ENCODE data around the gene MDM4. TPM values are rescaled to one million over a fixed set of nuclear protein-coding genes. Genes with fewer than 3 reads are reported as not detected.
"Not testable (repeated sequence)": the region's sequence is repeated elsewhere in the genome, so short reads cannot be mapped to it uniquely, and the experiment has no call there.

The MDM4 gene
- total RNA-seq, 1 experiment from 2014 or later = 174 TPM

DNA sequence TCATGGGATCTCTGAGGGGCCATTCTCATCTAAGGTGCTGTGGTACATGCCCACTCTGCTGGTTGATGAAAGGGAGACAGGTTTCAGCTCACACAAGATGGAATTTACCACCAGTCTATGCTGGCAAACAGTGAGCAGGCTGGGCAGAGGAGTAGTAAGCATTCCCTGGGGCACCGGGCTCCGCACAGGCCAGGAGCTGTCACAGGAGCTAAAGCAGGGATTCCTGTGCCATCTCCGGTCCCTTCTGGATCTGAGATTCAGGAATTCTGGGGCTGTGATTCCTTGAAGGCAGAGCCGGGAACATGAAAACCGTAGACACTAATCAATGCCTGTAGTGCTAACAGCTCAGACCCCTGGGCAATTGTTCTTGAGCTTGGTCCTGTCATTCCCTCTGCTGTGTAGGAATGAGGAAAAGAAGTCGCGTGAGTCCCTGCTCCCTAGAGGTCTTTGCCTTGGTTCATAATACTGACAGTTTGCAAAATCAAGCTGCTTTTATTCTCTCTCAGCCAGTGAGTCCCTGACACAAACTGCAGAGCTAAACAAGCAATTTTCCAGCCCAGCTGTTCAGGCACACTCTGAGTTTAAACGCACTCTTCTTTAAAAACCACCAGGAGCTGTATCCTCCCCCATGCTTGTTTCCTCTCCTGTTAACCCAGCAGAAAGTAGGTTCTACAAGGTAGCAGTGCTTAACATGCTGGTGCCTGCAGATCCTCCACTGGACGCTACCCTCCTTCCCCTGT, 52.5 kb downstream of the MDM4 start:
- intact Hi-C loops (cut with micrococcal nuclease) = loop anchor here (10.0 kb wide), 1 partner anchor 686 kb away; no protein-coding TSS in a partner anchor
- no TSS peak for BruUV-seq (replicated peaks)
- DNase-seq (ENCODE audit: unreplicated experiment) = no peak
- H3K4me1 Mint-ChIP-seq (ENCODE audit: insufficient read depth, unreplicated experiment) = peaks cover 9% of the 10 kb centered on the region
- no peaks in the 10 kb centered on the region for H3K9me3 Mint-ChIP-seq (ENCODE audit: unreplicated experiment)
- H3K27ac Mint-ChIP-seq (ENCODE audit: low read depth, unreplicated experiment) = no peak overlapping the region
- no peak overlapping the region for H3K4me3 Mint-ChIP-seq (ENCODE audit: unreplicated experiment)
- H3K27me3 Mint-ChIP-seq (ENCODE audit: insufficient read depth, unreplicated experiment) = no peaks in the 10 kb centered on the region
- ChIA-PET POLR2A (interaction anchor here (0.7 to 2.3 kb wide), 3 partner anchors 11 to 238 kb away, joined by 3 to 10 read pairs (median 4); no protein-coding TSS in a partner anchor), CTCF (interaction anchor here (1.0 to 43.9 kb wide), 8 partner anchors 41 to 374 kb away, joined by 3 to 1156 read pairs (median 4); no protein-coding TSS in a partner anchor)
- H3K36me3 Mint-ChIP-seq (ENCODE audit: insufficient read depth, unreplicated experiment) = no peaks in the 10 kb centered on the region
- TF ChIP-seq, protein P1, sequence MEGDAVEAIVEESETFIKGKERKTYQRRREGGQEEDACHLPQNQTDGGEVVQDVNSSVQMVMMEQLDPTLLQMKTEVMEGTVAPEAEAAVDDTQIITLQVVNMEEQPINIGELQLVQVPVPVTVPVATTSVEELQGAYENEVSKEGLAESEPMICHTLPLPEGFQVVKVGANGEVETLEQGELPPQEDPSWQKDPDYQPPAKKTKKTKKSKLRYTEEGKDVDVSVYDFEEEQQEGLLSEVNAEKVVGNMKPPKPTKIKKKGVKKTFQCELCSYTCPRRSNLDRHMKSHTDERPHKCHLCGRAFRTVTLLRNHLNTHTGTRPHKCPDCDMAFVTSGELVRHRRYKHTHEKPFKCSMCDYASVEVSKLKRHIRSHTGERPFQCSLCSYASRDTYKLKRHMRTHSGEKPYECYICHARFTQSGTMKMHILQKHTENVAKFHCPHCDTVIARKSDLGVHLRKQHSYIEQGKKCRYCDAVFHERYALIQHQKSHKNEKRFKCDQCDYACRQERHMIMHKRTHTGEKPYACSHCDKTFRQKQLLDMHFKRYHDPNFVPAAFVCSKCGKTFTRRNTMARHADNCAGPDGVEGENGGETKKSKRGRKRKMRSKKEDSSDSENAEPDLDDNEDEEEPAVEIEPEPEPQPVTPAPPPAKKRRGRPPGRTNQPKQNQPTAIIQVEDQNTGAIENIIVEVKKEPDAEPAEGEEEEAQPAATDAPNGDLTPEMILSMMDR (IDR thresholded peaks at IDR 0.05; ENCODE audit: unreplicated experiment) = no peak

DNA sequence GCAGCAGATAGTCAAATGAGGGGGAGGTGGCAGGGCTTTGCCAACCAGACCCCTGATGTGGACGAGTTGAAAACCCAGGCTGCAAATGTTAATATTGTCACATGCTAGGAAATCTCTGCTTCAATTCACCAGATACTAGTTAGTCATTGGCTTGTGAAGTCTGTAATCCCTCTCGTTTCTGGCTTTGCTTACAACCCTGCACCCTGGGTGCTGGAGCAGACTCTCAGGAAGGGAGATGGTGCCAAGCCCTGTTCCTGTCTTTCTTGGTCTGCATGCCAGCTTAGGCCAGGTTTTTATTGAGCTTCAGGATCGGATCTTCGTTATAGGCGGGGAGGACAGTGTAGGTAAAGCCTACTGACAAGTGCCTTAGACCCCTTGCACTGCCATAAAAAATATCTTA, 53.3 kb downstream of the MDM4 start:
- CTCF ChIA-PET = interaction anchor here (1.3 to 43.9 kb wide), 4 partner anchors 178 to 373 kb away, joined by 4 to 1156 read pairs (median 26); no protein-coding TSS in a partner anchor
- intact Hi-C loops (cut with micrococcal nuclease) = loop anchor here (10.0 kb wide), 1 partner anchor 685 kb away; no protein-coding TSS in a partner anchor

DNA sequence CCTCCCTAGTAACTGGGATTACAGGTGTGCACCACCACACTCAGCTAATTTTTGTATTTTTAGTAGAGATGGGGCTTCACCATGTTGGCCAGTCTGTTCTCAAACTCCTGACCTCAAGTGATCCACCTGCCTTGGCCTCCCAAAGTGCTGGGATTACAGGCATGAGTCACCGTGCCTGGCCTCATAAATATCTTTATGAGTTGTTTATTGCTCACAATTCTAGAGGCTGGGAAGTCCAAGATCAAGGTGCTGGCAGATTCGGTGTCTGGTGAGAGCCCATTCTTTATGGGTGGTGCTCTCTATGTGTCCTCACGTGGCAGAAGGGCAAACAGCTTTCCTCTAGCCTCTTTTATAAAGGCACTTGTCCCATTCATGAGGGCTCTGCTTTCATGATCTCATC, 53.8 kb downstream of the MDM4 start:
- H3K27me3 Mint-ChIP-seq (ENCODE audit: insufficient read depth, unreplicated experiment); BruUV-seq (replicated peaks); H3K9me3 Mint-ChIP-seq (ENCODE audit: unreplicated experiment); H3K27ac Mint-ChIP-seq (ENCODE audit: low read depth, unreplicated experiment); H3K36me3 Mint-ChIP-seq (ENCODE audit: insufficient read depth, unreplicated experiment); H3K4me1 Mint-ChIP-seq (ENCODE audit: insufficient read depth, unreplicated experiment); intact Hi-C loops (cut with micrococcal nuclease); H3K4me3 Mint-ChIP-seq (ENCODE audit: unreplicated experiment): not testable (repeated sequence)
- DNase-seq (ENCODE audit: unreplicated experiment) = peak; percentile 38
- POLR2A ChIA-PET = interaction anchor here (1.2 kb wide), 1 partner anchor 16 kb away, joined by 3 read pairs; no protein-coding TSS in a partner anchor
- CTCF ChIA-PET = interaction anchor here (0.9 to 43.9 kb wide), 3 partner anchors 177 to 230 kb away, joined by 4 to 1156 read pairs (median 4); no protein-coding TSS in a partner anchor

More for the DNA sequence above, 53.3 kb downstream of the MDM4 start:
- no peaks in the 10 kb centered on the region for H3K27me3 Mint-ChIP-seq (ENCODE audit: insufficient read depth, unreplicated experiment)
- DNase-seq (ENCODE audit: unreplicated experiment) = no peak
- H3K4me1 Mint-ChIP-seq (ENCODE audit: insufficient read depth, unreplicated experiment) = peaks cover 9% of the 10 kb centered on the region
- TF ChIP-seq, protein P1 (IDR thresholded peaks at IDR 0.05; ENCODE audit: unreplicated experiment) = no peak
- H3K4me3 Mint-ChIP-seq (ENCODE audit: unreplicated experiment) = no peak overlapping the region
- POLR2A ChIA-PET = no interaction called here
- no peak overlapping the region for H3K27ac Mint-ChIP-seq (ENCODE audit: low read depth, unreplicated experiment)
- BruUV-seq (replicated peaks) = no TSS peak
- H3K36me3 Mint-ChIP-seq (ENCODE audit: insufficient read depth, unreplicated experiment) = no peaks in the 10 kb centered on the region
- no peaks in the 10 kb centered on the region for H3K9me3 Mint-ChIP-seq (ENCODE audit: unreplicated experiment)

DNA sequence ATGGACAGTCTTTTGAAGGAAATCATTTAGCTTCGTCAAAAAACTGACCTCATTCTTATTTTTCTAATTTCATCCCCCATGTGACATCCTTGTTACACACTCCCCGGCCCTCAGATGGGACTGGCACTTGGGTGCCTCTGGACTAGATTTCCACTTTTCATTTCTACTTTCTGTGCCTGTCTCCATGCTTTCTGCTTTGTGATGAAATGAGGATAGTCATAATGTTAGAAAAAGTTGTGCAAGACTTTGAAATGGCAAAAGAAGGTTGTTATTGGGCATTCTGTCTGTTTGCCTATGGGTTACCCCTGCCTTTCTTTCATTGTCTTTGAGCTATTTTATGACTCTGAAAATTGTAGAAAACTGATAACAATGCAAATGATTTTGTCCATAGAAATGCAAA, 54.9 kb downstream of the MDM4 start:
- no TSS peak for BruUV-seq (replicated peaks)
- H3K27ac Mint-ChIP-seq (ENCODE audit: low read depth, unreplicated experiment) = no peak overlapping the region
- H3K4me3 Mint-ChIP-seq (ENCODE audit: unreplicated experiment) = no peak overlapping the region
- H3K4me1 Mint-ChIP-seq (ENCODE audit: insufficient read depth, unreplicated experiment) = no peaks in the 10 kb centered on the region
- CTCF ChIA-PET = interaction anchor here (1.4 to 43.9 kb wide), 3 partner anchors 41 to 229 kb away, joined by 3 to 1156 read pairs (median 3); no protein-coding TSS in a partner anchor
- no peaks in the 10 kb centered on the region for H3K36me3 Mint-ChIP-seq (ENCODE audit: insufficient read depth, unreplicated experiment)
- H3K9me3 Mint-ChIP-seq (ENCODE audit: unreplicated experiment) = no peaks in the 10 kb centered on the region
- POLR2A ChIA-PET = interaction anchor here (0.6 to 1.2 kb wide), 2 partner anchors 17 to 507 kb away, joined by 3 read pairs; no protein-coding TSS in a partner anchor
- TF ChIP-seq, protein P1 (IDR thresholded peaks at IDR 0.05; ENCODE audit: unreplicated experiment) = no peak
- intact Hi-C loops (cut with micrococcal nuclease) = no loop called here
- no peak for DNase-seq (ENCODE audit: unreplicated experiment)
- H3K27me3 Mint-ChIP-seq (ENCODE audit: insufficient read depth, unreplicated experiment) = peaks cover 8% of the 10 kb centered on the region
